Stimulated activated CD8-positive, alpha-beta memory T cell treated with anti-CD3 and anti-CD28 coated beads, Interleukin-4, amount 100 ng/mL, for 4 hours (primary cell): ENCODE measurements around the gene EMID1.
"Not testable (repeated sequence)": the region's sequence is repeated elsewhere in the genome, so short reads cannot be mapped to it uniquely, and the experiment has no call there.

Experiments used
- DNase-seq, 2 donors: peaks; one replicate each; pipeline ENCODE4 v3.0.0-alpha.2; 2020; ENCODE audit warnings: low read depth in 2 of 2, low spot score in 1 of 2

Gene EMID1

DNA sequence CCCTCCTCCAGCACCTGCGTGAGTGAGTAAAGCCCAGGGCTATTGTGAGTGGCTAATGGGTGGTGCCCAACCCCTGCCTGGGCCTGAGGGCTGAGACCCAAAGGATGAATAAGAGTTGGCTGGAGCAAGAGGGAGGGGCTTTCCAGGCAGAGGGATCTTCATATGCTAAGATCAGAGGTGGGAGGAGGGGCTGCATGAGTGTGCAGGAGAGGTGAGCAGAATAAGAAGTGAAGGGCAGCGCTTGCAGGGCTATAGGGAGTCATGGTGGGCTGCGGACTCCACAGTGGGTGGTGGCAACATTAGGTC, 3.9 kb downstream of the EMID1 start:
- no peak for DNase-seq

DNA sequence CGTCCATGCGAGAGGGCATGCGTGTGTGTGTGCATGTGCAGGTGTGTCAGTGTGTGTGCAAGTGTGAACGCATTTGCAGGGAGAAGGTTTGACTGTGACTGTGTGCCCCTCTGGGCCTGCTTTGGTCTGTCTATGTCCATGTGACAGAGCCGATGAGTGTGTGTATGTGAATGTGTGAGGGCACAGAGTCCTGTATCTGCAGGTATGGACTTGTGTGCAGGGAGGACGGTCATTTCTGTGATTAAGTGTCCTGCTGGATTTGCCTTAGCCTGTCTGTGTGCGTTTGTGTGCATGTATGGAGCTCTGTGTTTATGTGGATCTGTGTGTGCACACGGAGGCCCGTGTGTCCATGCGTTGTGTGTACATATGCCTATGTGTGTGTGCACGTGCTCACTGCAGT, 5.4 kb downstream of the EMID1 start:
- no peak for DNase-seq

DNA sequence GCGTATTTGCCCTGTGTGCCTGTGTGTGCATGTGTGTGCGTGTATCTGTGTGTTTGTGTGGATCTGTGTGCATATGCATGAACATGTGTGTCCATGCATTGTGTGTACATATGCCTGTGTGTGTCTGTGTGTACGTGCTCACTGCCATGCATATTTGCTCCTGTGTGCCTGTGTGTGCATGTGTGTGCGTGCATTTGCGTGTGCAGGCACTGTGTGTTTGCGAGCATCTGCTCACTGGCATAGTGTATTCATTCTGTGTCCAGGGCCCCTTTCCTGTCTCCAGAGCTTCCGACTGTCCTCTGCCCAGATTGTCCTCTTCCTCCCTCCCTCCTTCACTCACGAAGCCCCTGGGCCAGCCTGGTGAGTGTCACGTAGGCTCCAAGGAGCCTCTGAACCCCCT, 5.8 kb downstream of the EMID1 start:
- no peak for DNase-seq

DNA sequence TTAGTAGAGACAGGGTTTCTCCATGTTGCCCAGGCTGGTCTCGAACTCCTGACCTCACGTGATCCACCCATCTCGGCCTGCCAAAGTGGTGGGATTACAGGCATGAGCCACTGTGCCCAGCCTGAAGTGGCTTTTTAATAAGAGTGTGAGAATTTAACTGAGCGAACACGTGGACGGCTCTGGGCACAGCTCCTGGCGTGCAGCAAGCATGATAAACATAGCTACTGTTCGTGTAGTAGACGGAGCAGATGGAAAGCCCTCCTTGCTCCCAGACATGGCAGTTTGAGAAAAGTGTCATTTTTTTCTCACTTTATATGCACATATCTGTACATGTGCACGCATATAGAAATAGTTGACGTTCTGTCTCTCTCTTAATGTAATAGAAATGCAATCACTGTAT, 7.0 kb downstream of the EMID1 start:
- DNase-seq = no peak

DNA sequence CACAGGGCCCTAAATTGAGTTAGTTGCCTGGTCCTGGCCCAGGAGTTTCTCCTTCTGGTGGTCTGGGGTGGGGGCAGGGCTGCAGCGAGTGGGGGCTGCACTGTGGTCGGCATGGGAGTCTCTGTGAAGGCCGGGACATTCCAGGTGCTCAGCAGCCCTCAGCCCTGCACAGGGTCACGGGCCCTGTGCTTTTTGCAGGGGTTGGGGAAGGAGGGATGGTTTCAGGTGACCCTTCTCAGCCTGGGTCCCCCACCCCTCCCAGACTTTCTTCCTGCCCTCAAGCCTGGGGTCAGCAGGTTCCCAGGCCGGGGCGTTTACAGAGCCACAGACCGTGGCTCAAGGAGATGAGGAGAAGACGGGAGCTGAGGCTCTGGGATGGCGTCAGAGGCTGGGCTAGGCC, 7.8 kb downstream of the EMID1 start:
- no peak for DNase-seq

DNA sequence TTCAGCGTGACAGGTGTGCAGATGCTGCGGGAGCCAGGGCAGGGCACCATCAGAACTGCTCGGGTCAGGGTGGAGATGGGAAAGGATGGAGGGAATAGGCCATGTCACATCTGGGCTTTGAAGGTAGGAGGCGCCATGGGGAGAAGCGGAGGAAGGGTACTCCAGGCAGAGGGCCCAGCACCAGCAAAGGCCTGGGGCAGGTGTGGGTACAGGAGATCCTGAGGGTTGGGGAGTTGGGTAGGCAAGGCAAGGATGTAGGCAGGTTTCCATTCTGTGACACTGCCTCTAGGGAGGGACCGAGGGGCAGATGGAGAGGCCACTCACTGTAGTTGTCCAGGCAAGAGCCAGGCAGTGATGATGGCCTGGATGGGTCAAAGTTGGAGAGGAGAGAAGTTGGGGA, 8.5 kb downstream of the EMID1 start:
- DNase-seq = no peak

DNA sequence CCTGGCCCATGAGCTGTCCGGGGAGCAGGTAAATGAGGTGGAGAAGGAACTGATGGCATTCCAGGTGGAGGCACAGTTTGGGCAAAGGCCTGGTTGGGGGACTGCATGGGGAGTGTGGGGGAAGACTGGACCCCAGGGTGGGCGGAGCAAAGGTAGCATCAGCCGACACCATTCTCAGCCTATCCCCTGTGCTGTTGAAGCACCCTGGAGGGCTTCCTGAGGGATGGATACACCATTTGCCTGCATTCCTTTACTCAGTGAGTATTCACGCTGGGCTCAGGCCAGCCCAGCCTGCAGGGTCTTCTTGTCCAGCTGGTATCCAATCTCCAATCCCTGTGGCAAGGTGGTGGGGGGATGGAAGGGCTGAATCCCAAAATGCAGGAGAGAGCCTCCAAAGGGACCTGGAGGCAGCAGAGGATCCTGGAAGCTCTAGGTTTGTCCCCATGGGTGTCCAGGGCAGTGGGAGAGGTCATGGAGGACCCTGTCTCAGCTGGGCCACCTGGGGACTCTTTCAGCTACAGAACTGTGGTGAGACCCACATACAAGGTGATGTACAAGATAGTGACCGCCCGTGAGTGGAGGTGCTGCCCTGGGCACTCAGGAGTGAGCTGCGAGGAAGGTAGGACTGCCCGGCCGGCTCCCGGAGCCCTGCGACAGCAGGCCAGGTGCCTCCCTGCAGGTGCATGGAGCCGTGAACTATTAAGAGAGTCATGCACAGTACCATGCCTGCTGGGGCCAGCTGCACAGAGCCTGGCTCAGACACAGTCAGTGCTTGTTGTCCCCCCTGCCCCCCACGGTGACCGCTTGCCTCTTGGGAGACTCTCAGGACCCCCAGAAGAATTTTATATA, 9.5 kb downstream of the EMID1 start:
- DNase-seq = no peak

DNA sequence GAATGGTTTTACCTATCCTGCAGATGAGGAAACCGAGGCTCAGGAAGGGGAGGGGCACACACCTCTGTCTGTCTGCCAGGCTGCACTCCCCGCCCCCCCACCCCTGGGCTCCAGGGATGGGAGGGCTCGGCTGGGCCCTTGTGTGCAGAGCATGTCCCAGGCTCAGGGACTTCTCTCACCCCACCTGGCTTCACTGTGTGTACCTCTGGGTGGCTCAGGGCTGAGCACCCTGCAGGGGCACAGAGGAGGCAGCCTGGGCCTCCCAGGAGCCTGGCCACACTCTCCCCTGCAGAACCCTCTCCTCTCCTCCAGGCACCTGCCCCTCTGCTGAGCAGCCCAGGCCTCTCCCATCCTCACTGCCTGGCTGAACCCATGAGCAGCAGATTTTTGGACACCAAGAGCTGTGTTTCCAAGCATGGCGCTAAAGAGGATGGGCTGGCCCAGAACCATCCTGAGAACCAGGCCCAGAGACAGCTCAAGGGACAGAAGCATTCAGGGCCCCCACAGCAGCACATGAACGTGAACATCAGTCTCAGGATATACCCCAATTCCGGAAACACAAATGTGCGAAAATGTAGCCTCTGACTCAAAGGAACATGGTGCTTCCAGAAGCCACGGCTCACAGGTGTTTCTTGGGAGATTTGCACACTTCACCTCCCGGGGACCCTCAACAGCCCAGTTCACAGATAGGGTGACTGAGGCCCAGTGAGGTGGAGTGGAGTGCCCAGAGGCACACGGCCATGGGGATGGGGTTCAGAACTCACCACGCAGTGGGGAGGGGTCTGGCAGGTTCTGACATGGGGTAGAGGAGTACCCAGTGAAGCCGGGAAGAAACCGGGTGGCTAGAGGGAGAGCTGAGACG, 10.5 kb downstream of the EMID1 start:
- no peak for DNase-seq

DNA sequence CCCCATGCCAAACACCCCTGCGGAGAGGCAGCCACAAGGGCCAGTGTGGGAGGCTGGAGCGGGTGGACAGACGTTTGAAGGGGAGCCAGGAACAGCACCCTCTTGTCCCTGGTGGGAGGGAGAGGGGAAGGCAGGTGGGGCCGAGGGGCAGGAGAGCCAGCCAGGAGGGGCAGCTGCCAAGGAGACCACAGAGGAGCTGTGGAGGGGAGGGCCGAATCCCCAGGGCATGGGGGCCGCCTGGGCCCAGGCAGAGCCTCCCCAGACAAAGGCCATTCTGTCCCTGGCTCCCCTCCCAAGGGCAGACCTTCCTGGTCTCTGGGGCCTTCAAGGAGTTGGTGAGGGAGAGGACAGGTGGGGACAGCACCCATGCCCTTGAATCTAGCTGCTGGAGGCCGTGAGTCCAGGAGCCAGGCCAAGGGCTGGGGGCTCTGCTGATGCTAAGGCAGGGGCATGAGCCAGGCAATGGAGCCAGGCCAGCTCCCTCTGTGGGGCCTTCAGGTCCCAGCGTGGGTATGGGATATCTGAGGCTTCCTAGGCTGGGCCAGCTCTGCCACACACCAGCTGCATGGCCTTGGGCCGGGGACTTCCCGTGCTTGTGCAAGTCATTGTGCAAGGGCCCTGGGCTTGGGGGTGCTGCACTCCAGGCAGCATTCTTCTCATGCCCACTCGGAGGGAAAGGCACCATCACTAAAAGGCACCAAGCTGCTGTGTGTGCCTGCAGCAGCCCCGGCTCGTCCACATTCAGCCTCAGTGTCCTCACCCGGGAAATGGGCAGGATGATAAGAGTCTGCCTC, 11.4 kb downstream of the EMID1 start:
- DNase-seq = no peak

DNA sequence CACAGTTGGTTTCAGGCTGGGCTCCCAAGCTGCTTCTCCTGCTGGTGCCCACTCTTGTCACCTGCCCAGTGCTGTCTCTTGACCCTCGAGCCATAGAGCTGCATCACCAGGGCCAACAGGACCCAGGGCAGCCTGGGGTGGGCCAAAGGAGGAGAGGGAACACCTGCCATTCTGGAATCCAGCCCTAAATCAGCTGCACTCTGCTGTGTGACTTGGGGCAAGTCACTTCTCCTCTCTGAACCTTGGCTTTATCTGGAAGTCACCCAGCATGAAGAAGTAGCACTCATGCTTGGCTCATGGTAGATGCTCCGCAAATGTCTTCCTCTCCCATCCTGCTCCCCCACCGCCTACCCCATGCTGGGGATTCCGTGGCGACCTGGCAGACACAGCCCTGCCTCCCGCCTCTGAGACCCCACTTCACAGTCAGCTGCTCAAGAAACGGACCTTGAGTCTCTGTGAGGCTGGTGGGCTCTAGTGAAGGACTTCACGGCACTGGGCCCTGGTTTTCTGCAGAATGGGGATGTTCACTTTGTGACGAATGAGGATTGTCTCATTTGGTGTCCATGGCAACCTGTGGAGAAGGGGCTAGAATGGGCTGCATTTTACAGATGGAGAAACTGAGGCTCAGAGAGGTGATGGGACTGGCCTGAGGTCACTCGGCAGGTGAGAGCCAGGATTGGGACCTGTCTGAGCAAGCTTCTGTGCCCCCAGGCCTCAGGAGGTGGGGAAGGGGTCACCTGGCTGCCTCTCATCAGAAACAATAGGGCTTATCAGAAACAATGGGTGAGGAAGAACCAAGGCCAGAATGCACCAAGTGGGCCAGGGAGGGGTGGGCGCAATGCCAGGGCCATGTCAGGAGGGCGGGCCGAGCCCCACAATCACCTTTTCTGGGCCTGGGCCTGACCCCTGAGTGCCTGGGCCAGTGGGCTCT, 12.4 kb downstream of the EMID1 start:
- DNase-seq = no peak

DNA sequence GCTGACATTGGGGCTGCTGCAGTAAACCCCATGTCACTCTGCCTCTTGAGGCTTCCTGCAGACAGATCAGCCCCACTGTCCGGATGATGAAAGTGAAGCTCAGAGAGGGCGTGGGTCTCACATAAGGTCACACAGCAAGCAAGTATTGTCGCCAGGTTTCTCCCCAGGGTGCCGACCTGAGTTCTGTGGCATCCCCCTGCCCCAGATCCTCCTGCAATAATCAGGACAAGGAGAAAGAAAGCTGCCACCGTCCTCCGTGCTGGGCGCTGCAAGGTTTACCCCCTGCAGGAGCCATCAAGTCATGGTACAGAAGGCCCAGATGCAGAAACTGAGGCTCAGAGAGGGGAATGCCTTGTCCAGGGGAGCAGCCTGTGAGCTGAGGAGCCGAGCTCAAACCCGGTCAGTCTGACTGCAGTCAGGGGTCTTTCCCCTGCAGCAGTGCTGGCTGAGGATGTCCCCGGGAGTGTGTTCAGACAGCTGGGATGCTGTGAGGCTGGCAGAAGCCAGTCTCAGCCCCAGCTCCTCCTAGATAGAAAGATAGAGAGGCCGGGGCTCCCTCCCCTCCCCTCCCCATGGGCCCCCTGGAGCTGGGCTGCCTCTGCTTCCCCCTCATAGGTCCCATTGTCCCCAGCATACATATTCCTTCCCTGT, 13.2 kb downstream of the EMID1 start:
- no peak for DNase-seq

DNA sequence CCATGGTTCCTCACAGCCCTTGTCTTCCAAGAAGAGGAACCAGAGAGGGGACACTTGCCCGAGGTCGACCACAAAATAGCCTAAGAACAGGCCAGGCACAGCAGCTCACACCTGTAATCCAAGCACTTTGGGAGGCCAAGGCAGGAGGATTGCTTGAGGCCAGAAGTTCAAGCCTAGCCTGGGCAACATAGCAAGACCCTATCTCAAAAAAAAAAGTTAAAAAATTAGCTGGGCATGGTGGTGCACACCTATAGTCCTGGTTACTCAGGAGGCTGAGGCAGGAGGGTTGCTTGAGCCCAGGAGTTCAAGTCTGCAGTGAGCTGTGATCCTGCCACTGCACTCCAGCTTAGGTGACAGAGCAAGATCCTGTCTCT, 13.7 kb downstream of the EMID1 start:
- not testable (repeated sequence) for DNase-seq

DNA sequence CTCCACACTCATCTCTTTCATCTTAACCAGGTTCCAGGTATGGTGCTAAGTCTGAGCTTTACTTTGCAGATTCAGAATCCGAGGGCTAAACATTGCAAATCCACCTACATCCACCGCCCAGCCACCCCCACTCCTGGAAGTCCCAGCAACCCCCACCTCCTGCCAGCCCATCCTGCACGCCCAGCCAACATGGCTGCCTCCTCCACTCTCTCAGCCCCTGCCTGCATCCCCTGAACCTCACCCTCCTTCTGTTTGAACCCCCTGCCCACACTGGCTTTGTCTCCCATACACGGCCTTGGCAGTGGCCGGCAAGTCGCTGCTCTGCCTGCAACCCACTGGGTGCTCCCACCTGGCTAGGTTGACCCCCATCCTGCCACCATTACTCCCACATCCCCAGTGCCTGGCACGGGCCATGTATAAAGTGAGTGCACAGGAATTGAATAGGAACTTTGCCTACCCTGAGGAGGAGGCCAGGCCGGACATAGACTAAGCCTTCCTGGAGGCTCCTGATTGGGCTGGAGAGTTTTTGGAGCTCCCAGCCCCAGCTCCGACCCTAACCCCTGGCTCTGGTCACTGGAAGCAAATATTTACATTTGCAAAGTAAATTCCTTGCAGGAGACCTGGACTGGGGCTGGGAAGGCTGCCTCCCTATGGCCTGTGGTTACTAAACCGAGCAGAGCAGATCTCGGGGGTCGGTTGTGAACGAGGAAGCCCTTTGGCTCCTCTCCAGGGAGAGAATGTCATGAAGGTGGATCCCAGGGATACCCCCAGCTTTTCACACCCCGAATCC, 14.4 kb downstream of the EMID1 start:
- no peak for DNase-seq

DNA sequence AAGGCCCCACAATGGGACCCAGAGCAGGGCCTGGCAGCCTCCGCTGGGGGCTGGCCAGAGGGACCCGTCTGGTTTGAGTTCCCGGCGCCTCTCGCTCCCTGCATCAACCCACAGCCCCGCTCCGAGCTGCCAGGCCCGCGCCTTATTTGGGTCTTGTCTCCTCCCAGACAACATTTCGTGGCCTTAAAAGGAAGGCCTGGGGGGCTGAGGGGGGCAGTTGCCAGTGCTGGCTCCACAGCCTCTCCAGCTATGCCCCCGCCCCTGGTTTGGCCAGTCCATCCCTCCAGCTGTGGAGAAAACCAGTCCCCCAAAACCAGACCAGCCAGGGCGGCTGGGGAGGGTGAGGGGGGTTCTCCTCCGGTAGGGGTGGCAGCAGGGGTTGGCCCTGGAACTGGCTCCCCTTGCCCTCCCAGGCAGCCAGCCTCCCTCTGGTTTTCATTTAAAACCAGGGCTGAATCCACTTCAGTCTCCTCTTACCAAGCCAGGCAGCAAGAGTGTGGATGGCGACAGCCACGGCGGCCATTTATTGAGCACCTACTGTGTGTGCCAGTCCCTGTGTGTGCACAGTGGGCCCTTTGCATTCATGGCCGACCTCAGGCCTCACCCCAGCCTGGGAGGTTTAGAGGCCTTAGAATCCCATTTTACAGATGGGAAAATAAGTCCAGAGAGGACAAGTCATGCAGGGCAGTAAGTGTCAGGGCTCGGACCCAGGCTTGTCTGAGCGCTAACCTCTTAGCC, 18.6 kb downstream of the EMID1 start:
- no peak for DNase-seq

DNA sequence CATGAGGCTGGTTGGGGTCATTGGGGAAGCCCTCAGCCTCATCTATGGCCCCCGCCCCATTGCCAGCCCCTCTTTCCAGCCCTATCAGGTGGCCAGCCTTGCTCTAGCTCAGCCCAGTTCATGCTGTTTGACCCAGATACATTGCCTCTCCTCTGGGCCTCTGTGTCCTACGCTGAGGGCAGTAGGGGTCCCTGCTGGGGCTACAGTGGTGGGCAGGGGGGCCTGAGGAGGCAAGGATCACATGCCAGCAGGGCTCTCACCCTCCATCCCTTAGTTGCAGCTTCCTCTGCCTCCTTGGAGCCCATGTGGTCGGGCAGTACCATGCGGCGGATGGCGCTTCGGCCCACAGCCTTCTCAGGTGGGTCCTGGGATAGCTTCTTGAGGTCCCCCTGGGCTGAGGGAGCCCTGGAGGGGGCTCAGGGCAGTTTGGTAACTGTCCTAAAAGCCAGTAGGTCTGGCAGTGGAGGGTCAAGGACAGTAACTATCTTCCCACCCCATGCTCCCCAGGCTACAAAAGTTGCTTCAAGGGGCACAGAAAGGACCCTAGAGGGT, 19.2 kb downstream of the EMID1 start:
- DNase-seq = no peak

DNA sequence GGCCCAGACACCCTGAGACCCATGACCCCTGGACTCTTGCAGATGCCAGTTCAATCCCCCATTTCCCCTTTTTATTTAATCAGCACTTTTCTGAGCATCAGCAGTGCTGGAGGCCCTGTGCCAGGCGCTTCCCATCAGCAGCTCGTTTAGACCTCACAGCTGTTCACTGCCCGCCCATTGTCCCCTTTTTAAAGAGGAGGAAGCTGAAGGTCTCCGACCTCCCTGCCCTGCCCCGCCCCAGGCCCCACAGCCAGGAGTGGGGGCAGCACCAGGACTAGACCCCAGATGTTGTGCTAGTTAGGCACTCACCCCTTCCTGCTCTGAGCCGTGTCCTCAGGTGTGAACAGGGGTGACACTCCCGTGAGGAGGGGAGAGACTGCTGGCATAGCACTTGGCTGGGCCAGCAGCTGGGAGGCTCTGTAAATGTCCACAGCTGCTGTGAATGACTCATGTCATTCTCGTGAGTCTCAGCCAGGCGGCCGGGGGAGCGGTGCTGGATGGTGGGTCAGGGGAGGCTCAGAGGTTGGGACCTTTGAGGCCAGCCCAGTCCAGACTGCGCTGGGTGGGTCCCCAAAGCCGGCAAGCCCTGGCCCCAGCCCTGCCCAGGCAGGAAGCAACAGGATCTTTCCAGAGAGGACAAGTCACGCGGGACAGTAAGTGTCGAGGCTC, 19.9 kb downstream of the EMID1 start:
- DNase-seq = no peak

DNA sequence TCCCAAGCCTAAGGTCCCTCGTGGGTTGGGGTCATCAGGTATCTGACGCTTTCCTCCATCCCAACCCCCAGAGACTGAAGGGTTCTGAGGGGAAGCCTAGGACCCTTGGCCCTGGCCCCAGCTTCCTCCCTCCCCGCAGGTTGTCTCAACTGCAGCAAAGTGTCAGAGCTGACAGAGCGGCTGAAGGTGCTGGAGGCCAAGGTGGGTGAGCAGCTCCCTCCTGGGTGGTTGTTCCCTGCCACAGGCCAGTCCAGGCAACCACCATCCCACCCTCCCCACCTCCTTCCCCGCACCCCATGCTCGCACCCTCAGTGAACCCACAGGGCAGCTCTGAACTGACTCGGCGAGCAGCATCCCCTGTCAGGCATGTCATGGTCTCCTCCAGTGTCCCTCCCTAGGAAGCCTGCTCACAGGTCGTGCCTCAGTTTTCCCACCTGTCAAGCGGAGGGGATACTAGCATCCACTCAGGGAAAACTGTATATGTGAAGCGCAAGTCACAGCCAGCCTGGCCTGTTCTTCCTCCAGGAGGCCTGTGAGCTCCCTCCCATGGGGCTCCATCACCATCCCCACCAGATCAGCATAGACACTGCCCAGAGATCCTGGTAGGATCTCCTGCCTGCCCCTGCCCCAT, 20.8 kb downstream of the EMID1 start:
- DNase-seq = no peak
